Transverse colon (tissue), 4 donors: ENCODE results near the gene C22orf23. TPM values are rescaled to one million over a fixed set of nuclear protein-coding genes. Genes with fewer than 3 reads are reported as not detected.

Experiments
- DNase-seq: peaks from one replicate; pipeline ENCODE4 v3.0.0-alpha.2; 2019
- H3K27ac ChIP-seq, 4 donors: fragments of 200-600 bp; sonication (generic); 2 replicates each; pipeline ENCODE4 v1.5.1; 2016 to 2018; ENCODE audit warnings: inconsistent platforms in 4 of 4
- H3K27me3 ChIP-seq: fragments of 200-600 bp; sonication (generic); 2 replicates; pipeline ENCODE4 v1.5.1; 2017; ENCODE audit warnings: inconsistent platforms
- H3K36me3 ChIP-seq, 4 donors: fragments of 200-600 bp; sonication (generic); 2 replicates each; pipeline ENCODE4 v1.5.1; 2017 to 2019; ENCODE audit warnings: inconsistent platforms in 4 of 4
- H3K4me1 ChIP-seq, 4 donors: fragments of 200-600 bp; sonication (generic); 2 replicates each; pipeline ENCODE4 v1.5.1; 2017 to 2020; ENCODE audit warnings: inconsistent platforms in 4 of 4
- H3K4me3 ChIP-seq, 4 donors: fragments of 200-600 bp; sonication (generic); 1 replicate in 1 of 4; 2 replicates in 3 of 4; pipeline versions ENCODE4 v1.5.1 to v1.6.1; 2017 to 2019; ENCODE audit warnings: inconsistent platforms in 4 of 4
- H3K9me3 ChIP-seq, 2 donors: fragments of 200-600 bp; sonication (generic); 2 replicates each; pipeline ENCODE4 v1.5.1; 2017 to 2019; ENCODE audit warnings: inconsistent platforms in 2 of 2
- EP300 ChIP-seq: sonication (generic); formaldehyde crosslinking; IDR thresholded peaks from one replicate; pipeline ENCODE4 v1.6.1; 2017; ENCODE audit warnings: antibody characterized with exemption, low read depth
- POLR2A ChIP-seq: fragments of 450-650 bp; IDR thresholded peaks from one replicate; pipeline ENCODE4 v1.6.1; 2016; ENCODE audit warnings: antibody characterized with exemption, mild to moderate bottlenecking, moderate library complexity
- POLR2AphosphoS5 ChIP-seq, 3 donors: sonication (generic); formaldehyde crosslinking; IDR thresholded peaks; one replicate each; pipeline ENCODE4 v1.6.1; 2016; ENCODE audit warnings: antibody characterized with exemption in 3 of 3
- WGBS, 2 donors: methylation state at CpG; one replicate each; pipeline ENCODE4 v1.1.5; 2018; ENCODE audit warnings: low coverage in 1 of 2; 5-methylcytosine and 5-hydroxymethylcytosine counted together
- in situ Hi-C, 4 donors: fragments of 200-750 bp; cut with MboI; loops; one replicate each; pipeline versions ENCODE4 v1.15.0 to v1.15.1; 2017; ENCODE audit warnings: low sequenced_read_pairs in 3 of 4, low pct_ligation_motif_present in 1 of 4, low pct_unique_long_range_greater_than_20kb in 1 of 4
- intact Hi-C: fragments of 100-400 bp; cut with DNase I; formaldehyde crosslinking; loops from one replicate; pipeline ENCODE4 v1.15.1; 2023; ENCODE audit warnings: low total_unique reads
- total RNA-seq, 4 donors: library from RNA; depleted of rRNA; stranded (reverse); fragments of >200 nt; gene quantifications; one replicate each; pipeline ENCODE4 v1.1.0, GENCODE V29; 2016
- TF ChIP-seq, protein P1 (sequence below), 5 experiments: fragments of 200-600 bp in 3 of 5; fragments of 450-650 bp in 2 of 5; sonication (generic) in 3 of 5; IDR thresholded peaks; 1 replicate in 2 of 5; 2 replicates in 3 of 5; pipeline ENCODE4 v1.5.1; 2016 to 2017; ENCODE audit warnings: antibody characterized with exemption in 5 of 5, inconsistent platforms in 3 of 5, mild to moderate bottlenecking in 2 of 5, moderate library complexity in 1 of 5

The C22orf23 gene
- total RNA-seq, 4 donors from 2014 or later = not detected

DNA sequence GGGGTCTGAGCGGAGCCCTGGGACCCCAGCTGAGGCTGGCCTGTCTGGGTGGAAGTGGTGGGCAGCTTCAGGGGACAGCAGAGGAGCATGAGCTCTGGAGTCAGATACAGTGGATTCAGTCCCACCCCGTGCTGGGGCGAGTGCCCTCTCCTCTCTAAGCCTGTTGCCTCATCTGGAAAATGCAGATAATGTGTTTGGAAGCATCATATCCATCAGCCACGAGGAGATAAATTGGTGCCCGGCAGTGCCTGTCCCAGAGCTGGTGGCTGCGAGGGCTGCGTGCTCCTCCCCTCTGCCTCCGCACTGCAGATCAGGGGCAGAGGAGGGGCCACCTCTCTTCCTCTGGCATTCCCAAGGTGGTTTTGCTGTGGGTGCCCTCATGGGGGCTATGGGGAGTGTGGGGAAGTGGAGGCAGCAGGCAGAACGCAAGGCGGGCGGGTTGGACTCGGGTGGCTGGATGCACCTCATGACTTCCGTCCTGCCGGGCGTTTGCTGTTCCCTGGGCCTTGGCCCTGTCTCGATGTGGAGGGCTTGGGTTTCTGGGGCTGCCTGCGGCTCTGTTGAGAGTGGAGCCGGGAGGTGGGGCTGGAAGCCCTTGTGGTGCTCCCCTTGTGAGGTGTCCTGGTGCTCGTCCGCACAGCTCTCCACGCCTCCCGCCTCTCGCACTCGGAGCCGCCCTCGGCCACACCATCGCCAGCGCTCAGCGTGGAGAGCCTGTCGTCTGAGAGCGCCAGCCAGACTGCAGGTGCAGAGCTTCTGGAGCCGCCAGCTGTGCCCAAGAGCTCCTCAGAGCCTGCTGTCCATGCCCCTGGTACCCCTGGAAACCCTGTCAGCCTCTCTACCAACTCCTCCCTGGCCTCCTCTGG is 26.4 kb downstream of the C22orf23 start:
- peak overlapping the region in 1 of 4 donors; percentile 14 for H3K27ac ChIP-seq
- no peaks in the 10 kb centered on the region for H3K27me3 ChIP-seq
- in situ Hi-C loops (no loop called here), intact Hi-C loops (loop anchor here (10.0 kb wide), 1 partner anchor 1338 kb away; no protein-coding TSS in a partner anchor)
- WGBS, 2 donors = 92% methylated on average over 32 of the region's 32 CpGs; no CpG with 5 or more reads in 1 of the 2 donors
- no peak for DNase-seq
- H3K9me3 ChIP-seq = no peaks in the 10 kb centered on the region
- no peak overlapping the region for H3K4me3 ChIP-seq
- H3K4me1 ChIP-seq = no peaks in the 10 kb centered on the region
- peaks cover 0 to 27% (median 13%) of the 10 kb centered on the region in 4 donors for H3K36me3 ChIP-seq
- TF ChIP-seq POLR2AphosphoS5 (IDR thresholded peaks at IDR 0.05) (no peak), EP300 (no peak), POLR2A (no peak)
- TF ChIP-seq, protein P1, sequence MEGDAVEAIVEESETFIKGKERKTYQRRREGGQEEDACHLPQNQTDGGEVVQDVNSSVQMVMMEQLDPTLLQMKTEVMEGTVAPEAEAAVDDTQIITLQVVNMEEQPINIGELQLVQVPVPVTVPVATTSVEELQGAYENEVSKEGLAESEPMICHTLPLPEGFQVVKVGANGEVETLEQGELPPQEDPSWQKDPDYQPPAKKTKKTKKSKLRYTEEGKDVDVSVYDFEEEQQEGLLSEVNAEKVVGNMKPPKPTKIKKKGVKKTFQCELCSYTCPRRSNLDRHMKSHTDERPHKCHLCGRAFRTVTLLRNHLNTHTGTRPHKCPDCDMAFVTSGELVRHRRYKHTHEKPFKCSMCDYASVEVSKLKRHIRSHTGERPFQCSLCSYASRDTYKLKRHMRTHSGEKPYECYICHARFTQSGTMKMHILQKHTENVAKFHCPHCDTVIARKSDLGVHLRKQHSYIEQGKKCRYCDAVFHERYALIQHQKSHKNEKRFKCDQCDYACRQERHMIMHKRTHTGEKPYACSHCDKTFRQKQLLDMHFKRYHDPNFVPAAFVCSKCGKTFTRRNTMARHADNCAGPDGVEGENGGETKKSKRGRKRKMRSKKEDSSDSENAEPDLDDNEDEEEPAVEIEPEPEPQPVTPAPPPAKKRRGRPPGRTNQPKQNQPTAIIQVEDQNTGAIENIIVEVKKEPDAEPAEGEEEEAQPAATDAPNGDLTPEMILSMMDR (IDR thresholded peaks at IDR 0.05) = no peak

DNA sequence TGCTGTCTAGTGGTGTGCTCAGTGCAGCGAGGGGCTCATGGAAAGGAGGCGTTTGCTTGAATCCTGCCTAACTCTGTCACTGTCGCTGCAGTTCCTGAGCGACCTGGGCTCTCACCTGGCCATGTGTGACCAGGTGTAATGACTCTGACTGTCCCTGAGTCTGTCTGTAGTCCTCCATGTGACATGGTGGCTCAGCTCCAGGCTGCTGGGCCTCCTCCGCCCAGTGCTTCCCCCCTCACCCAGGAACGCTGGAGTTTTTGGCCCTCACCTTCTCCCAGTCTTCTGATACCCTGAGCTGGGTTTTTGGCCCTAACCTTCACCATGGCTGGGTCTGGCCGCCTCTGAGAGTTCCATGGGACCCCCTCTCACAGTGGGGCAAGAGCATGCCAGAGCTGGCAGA is 27.0 kb downstream of the C22orf23 start:
- Histone ChIP-seq H3K36me3 (peaks cover 0 to 30% (median 14%) of the 10 kb centered on the region in 4 donors), H3K27me3 (no peaks in the 10 kb centered on the region), H3K4me1 (no peaks in the 10 kb centered on the region), H3K27ac (peak overlapping the region in 1 of 4 donors; percentile 30), H3K4me3 (no peak overlapping the region), H3K9me3 (no peaks in the 10 kb centered on the region)
- intact Hi-C loops (loop anchor here (10.0 kb wide), 1 partner anchor 1338 kb away; no protein-coding TSS in a partner anchor), in situ Hi-C loops (no loop called here)
- TF ChIP-seq EP300 (no peak), POLR2A (no peak), POLR2AphosphoS5 (IDR thresholded peaks at IDR 0.05) (no peak)
- TF ChIP-seq, protein P1 (IDR thresholded peaks at IDR 0.05) = no peak
- DNase-seq = no peak
- 82% methylated on average over 7 of the region's 7 CpGs; no CpG with 5 or more reads in 1 of the 2 donors for WGBS, 2 donors

DNA sequence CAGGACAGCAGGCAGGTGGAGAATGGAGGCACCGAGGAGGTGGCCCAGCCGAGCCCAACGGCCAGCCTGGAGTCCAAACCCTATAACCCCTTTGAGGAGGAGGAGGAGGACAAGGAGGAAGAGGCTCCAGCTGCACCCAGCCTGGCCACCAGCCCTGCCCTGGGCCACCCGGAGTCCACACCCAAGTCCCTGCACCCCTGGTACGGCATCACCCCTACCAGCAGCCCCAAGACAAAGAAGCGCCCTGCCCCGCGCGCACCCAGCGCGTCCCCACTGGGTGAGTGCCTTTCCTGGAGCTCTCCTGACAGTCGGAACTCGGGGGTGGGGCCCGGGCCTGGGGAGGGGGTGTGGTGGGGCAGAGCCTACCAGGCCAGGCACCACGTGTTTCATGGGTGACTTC is 27.6 kb downstream of the C22orf23 start:
- TF ChIP-seq POLR2AphosphoS5 (IDR thresholded peaks at IDR 0.05) = no peak
- TF ChIP-seq, protein P1 (IDR thresholded peaks at IDR 0.05) = no peak
- no peak for TF ChIP-seq POLR2A
- TF ChIP-seq EP300 = no peak
- no peak for DNase-seq
- Histone ChIP-seq H3K27ac (peak overlapping the region in 1 of 4 donors; percentile 30), H3K9me3 (no peaks in the 10 kb centered on the region), H3K4me3 (no peak overlapping the region), H3K4me1 (no peaks in the 10 kb centered on the region), H3K36me3 (peaks cover 0 to 30% (median 15%) of the 10 kb centered on the region in 4 donors), H3K27me3 (no peaks in the 10 kb centered on the region)
- in situ Hi-C loops (no loop called here), intact Hi-C loops (loop anchor here (10.0 kb wide), 1 partner anchor 1339 kb away; no protein-coding TSS in a partner anchor)
- 88 to 100% methylated on average over 1 to 15 of the region's 15 CpGs for WGBS, 2 donors

DNA sequence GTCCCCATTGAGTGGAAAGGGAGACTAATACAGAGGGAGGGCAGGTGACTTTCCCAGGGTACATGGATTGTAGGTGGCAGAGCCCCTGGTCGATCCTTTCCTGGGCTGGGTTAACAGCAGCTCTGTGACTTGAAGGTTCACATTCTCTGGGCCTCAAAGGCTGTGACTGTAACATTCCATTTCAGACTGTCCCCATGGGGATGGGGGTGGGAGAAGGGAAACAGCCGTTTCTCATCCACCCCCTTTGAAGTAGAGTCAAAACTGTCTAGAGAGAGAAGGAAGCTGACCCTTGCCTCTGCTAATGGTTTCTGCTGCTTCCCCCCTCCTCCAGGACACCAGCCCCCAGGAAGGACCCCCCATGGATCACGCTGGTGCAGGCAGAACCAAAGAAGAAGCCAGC is 28.1 kb downstream of the C22orf23 start:
- Histone ChIP-seq H3K27me3 (no peaks in the 10 kb centered on the region), H3K36me3 (peaks cover 0 to 30% (median 15%) of the 10 kb centered on the region in 4 donors), H3K27ac (peak overlapping the region in 1 of 4 donors; percentile 30), H3K4me3 (no peak overlapping the region), H3K4me1 (no peaks in the 10 kb centered on the region), H3K9me3 (no peaks in the 10 kb centered on the region)
- TF ChIP-seq POLR2AphosphoS5 (IDR thresholded peaks at IDR 0.05) (no peak), POLR2A (no peak), EP300 (no peak)
- TF ChIP-seq, protein P1 (IDR thresholded peaks at IDR 0.05) = no peak
- 77 to 100% methylated on average over 1 to 3 of the region's 3 CpGs for WGBS, 2 donors
- no peak for DNase-seq
- in situ Hi-C loops = no loop called here
- intact Hi-C loops = loop anchor here (10.0 kb wide), 1 partner anchor 1339 kb away; no protein-coding TSS in a partner anchor
